Heart right ventricle (tissue), 16 donors: ENCODE data around the gene KSR1. TPM values are rescaled to one million over a fixed set of nuclear protein-coding genes. Genes with fewer than 3 reads are reported as not detected.

Experiments used
- ATAC-seq, 8 donors: fragments of 200-7000 bp; cut with Tn5 transposase; one replicate each; pipeline ENCODE4 v1.9.1; 2020; ENCODE audit warnings: mild to moderate bottlenecking in 8 of 8, moderate library complexity in 8 of 8, moderate number of reproducible peaks in 1 of 8
- DNase-seq, 2 donors: peaks; one replicate each; pipeline ENCODE4 v3.0.0-alpha.2; 2020
- H3K27ac ChIP-seq, 10 donors: fragments of 200-600 bp; sonication (generic) in 2 of 10; one replicate each; pipeline versions ENCODE4 v1.5.0 to v1.8.0; 2020 to 2022; ENCODE audit warnings: mild to moderate bottlenecking in 3 of 10
- H3K27me3 ChIP-seq, 7 donors: fragments of 200-600 bp; one replicate each; pipeline ENCODE4 v1.8.0; 2021 to 2022; ENCODE audit warnings: mild to moderate bottlenecking in 2 of 7
- H3K36me3 ChIP-seq, 9 donors: fragments of 200-600 bp; sonication (generic) in 1 of 9; one replicate each; pipeline versions ENCODE4 v1.5.0 to v1.8.0; 2020 to 2022; ENCODE audit warnings: mild to moderate bottlenecking in 2 of 9
- H3K4me1 ChIP-seq, 9 donors: fragments of 200-600 bp; sonication (generic) in 1 of 9; one replicate each; pipeline versions ENCODE4 v1.5.0 to v1.8.0; 2020 to 2022; ENCODE audit warnings: mild to moderate bottlenecking in 4 of 9
- H3K4me3 ChIP-seq, 10 donors: fragments of 200-600 bp; sonication (generic) in 2 of 10; one replicate each; pipeline versions ENCODE4 v1.5.0 to v1.8.0; 2020 to 2022; ENCODE audit warnings: mild to moderate bottlenecking in 7 of 10, moderate library complexity in 2 of 10
- H3K9me3 ChIP-seq, 11 donors: fragments of 200-600 bp in 10 of 11; sonication (generic) in 2 of 11; one replicate each; pipeline versions ENCODE4 v1.5.0 to v1.8.0; 2013 to 2022; ENCODE audit warnings: mild to moderate bottlenecking in 2 of 11, control low read depth in 1 of 11, moderate library complexity in 1 of 11
- CTCF ChIP-seq, 9 donors: fragments of 200-600 bp; sonication (generic) in 2 of 9; IDR thresholded peaks; one replicate each; pipeline versions ENCODE4 v1.5.0 to v1.8.0; 2021 to 2022; ENCODE audit warnings: antibody characterized with exemption in 9 of 9, mild to moderate bottlenecking in 5 of 9, moderate library complexity in 1 of 9
- WGBS, 2 donors: extraction: QIAGEN DNeasy Blood & Tissue Kit; methylation state at CpG; one replicate each; pipeline ENCODE4 v1.1.7; 2013; ENCODE audit warnings: inconsistent platforms in 1 of 2; 5-methylcytosine and 5-hydroxymethylcytosine counted together
- intact Hi-C, 10 donors: fragments of 100-400 bp; cut with DNase I; formaldehyde crosslinking; loops; one replicate each; pipeline versions ENCODE4 v1.11.1 to v1.14.2; 2022
- polyA plus RNA-seq, 2 donors: library from polyadenylated mRNA; stranded (reverse); fragments of 200-250 nt; gene quantifications; one replicate each; pipeline ENCODE4 v1.2.3, GENCODE V29; 2013
- total RNA-seq, 10 donors: library from RNA; stranded (reverse); fragmentation: NEBNext Ultra II Directional in 3 of 10; extraction: Animal tissue kit (Norgen Biotek cat#: 25700) in 3 of 10; gene quantifications; one replicate each; pipeline versions ENCODE4 v1.2.1 to v1.2.4, GENCODE V29; 2021 to 2023
- donor health status: Arrhythmogenic right ventricular cardiomyopathy.
- donor health status: ischemic (EF 13 %, LVEDD 7.1; RV severe dilation, severe dysfunction).
- donor health status: healthy with polysubstance abuse.
- donor health status: DM: no; HTN: yes; CAD: no.
- donor health status: DM: no; HTN: no; CAD: no.
- donor health status: ischemic (EF 25% LVEDD 6.9; RV normal size, moderate dysfunction).
- donor health status: ischemic (EF 25% LVEDD 5.7; RV mildly dilated, moderate dysfunction).
- donor health status: healthy.
- donor health status: DM: yes; HTN: yes; CAD: no.
- donor health status: Ischemic cardiomyopathy.
- donor health status: ischemic (EF 35%, LVEDD 5.7; RV mildly dilated, moderate dysfunction).
- donor health status: nonischemic (EF 11% LVEDD 7.7; RV severe dilation, severe dysfunction).
- donor health status: DM: yes; HTN: yes; CAD: no.
- donor health status: PGD.
- donor health status: ischemic (EF 29% LVEDD 5.4; RV normal size, mild dysfunction).
- donor health status: nonischemic (EF 23%, LVEDD 6.1; RV moderate dilation, normal function).

The KSR1 gene
- total and polyA plus RNA-seq, 12 donors: 5.6 to 19.6 (median 8.6) TPM

GRCh38 chr17:27613433-27613832 lies 157.2 kb downstream of the KSR1 start:
- 81 to 89% methylated on average over 3 of the region's 3 CpGs for WGBS, 2 donors
- Histone ChIP-seq H3K27me3 (no peaks in the 10 kb centered on the region), H3K9me3 (no peaks in the 10 kb centered on the region), H3K36me3 (peaks cover 0 to 100% (median 11%) of the 10 kb centered on the region in 9 donors), H3K4me1 (peaks cover 0 to 7% (median 0%) of the 10 kb centered on the region in 9 donors), H3K4me3 (no peak overlapping the region), H3K27ac (no peak overlapping the region)
- TF ChIP-seq CTCF (IDR thresholded peaks at IDR 0.05): no peak
- intact Hi-C loops: no loop called here
- DNase-seq: no peak
- ATAC-seq: no peak

- no peaks in the 10 kb centered on the region for H3K27me3 ChIP-seq
- no peak for TF ChIP-seq CTCF (IDR thresholded peaks at IDR 0.05)
- no peak overlapping the region for H3K4me3 ChIP-seq
- ATAC-seq (no peak), DNase-seq (no peak)
- no peaks in the 10 kb centered on the region for H3K9me3 ChIP-seq
- H3K27ac ChIP-seq: no peak overlapping the region
- 98 to 100% methylated on average over 1 of the region's 1 CpG for WGBS, 2 donors
- peaks cover 0 to 100% (median 15%) of the 10 kb centered on the region in 9 donors for H3K36me3 ChIP-seq
- H3K4me1 ChIP-seq: peaks cover 0 to 7% (median 0%) of the 10 kb centered on the region in 9 donors
- intact Hi-C loops: no loop called here
These were observed 158.9 kb downstream of the KSR1 start for GRCh38 chr17:27615121-27615520.

- H3K4me3 ChIP-seq: no peak overlapping the region
- no peak for TF ChIP-seq CTCF (IDR thresholded peaks at IDR 0.05)
- H3K27me3 ChIP-seq: no peaks in the 10 kb centered on the region
- 78 to 86% methylated on average over 4 of the region's 4 CpGs for WGBS, 2 donors
- peaks cover 0 to 4% (median 0%) of the 10 kb centered on the region in 9 donors for H3K4me1 ChIP-seq
- peaks cover 0 to 100% (median 20%) of the 10 kb centered on the region in 9 donors for H3K36me3 ChIP-seq
- H3K9me3 ChIP-seq: no peaks in the 10 kb centered on the region
- DNase-seq (no peak), ATAC-seq (no peak)
- H3K27ac ChIP-seq: no peak overlapping the region
- intact Hi-C loops: no loop called here
These were observed 160.2 kb downstream of the KSR1 start for GRCh38 chr17:27616414-27616813.

- Histone ChIP-seq H3K9me3 (no peaks in the 10 kb centered on the region), H3K27ac (no peak overlapping the region), H3K36me3 (peaks cover 0 to 100% (median 20%) of the 10 kb centered on the region in 9 donors), H3K4me3 (no peak overlapping the region), H3K27me3 (no peaks in the 10 kb centered on the region), H3K4me1 (peaks cover 0 to 9% (median 0%) of the 10 kb centered on the region in 9 donors)
- DNase-seq (no peak), ATAC-seq (no peak)
- 93 to 95% methylated on average over 8 of the region's 8 CpGs for WGBS, 2 donors
- TF ChIP-seq CTCF (IDR thresholded peaks at IDR 0.05): no peak
- intact Hi-C loops: no loop called here
These were observed 162.2 kb downstream of the KSR1 start for GRCh38 chr17:27618417-27618816.
